OCI-LY3 (cell line): ENCODE data around the gene TAF4.

Source experiments
- H2AFZ ChIP-seq: fragments of 200-600, 300-600 bp; shearing (Covaris generic); 2 replicates; pipeline ENCODE4 v1.6.0; 2014; ENCODE audit warnings: antibody characterized with exemption, low read depth, low read length
- H3K27ac ChIP-seq: fragments of 200-600, 300-600 bp; sonication (generic); 2 replicates; pipeline ENCODE4 v1.5.1; 2014; ENCODE audit warnings: mild to moderate bottlenecking, low read length, moderate library complexity, mixed read lengths
- H3K27me3 ChIP-seq: fragments of 200-600, 300-600 bp; sonication (generic); 2 replicates; pipeline ENCODE4 v1.6.1; 2014; ENCODE audit warnings: low read depth, low read length, mixed read lengths
- H3K36me3 ChIP-seq: fragments of 200-600, 300-600 bp; sonication (generic); replicated peaks from 2 replicates; pipeline ENCODE3; 2014; ENCODE audit warnings: low read depth, low read length, mixed read lengths
- H3K4me1 ChIP-seq: fragments of 300-600, 200-600 bp; sonication (generic); 2 replicates; pipeline ENCODE4 v1.6.1; 2014; ENCODE audit warnings: low read length, mixed read lengths
- H3K4me2 ChIP-seq: fragments of 200-600, 300-600 bp; sonication (generic); 2 replicates; pipeline ENCODE4 v1.6.1; 2014; ENCODE audit warnings: low read length, mixed read lengths
- H3K4me3 ChIP-seq: fragments of 300-600, 200-600 bp; sonication (generic); 2 replicates; pipeline ENCODE4 v1.5.1; 2014; ENCODE audit warnings: antibody characterized with exemption, mild to moderate bottlenecking, low read length, moderate library complexity
- H3K79me2 ChIP-seq: fragments of 300-600, 200-600 bp; shearing (Covaris generic); 2 replicates; pipeline ENCODE4 v1.6.1; 2014; ENCODE audit warnings: mild to moderate bottlenecking, low read length, mixed read lengths
- H3K9ac ChIP-seq: fragments of 300-600, 200-600 bp; shearing (Covaris generic); 2 replicates; pipeline ENCODE4 v1.6.0; 2014; ENCODE audit warnings: mild to moderate bottlenecking, low read length, moderate library complexity
- H3K9me3 ChIP-seq: fragments of 200-600, 300-600 bp; shearing (Covaris generic); 2 replicates; pipeline ENCODE4 v1.6.1; 2014; ENCODE audit warnings: low read length, mixed read lengths; ENCODE audit not compliant: insufficient read depth
- H4K20me1 ChIP-seq: fragments of 200-600, 300-600 bp; sonication (generic); 2 replicates; pipeline ENCODE4 v1.6.1; 2016; ENCODE audit warnings: low read length, mixed read lengths; ENCODE audit not compliant: insufficient read depth
- CTCF ChIP-seq: fragments of 200-600, 300-600 bp; sonication (generic); IDR thresholded peaks from 2 replicates; pipeline ENCODE4 v1.5.1; 2014; ENCODE audit warnings: antibody characterized with exemption, low read length, low read depth
- EZH2phosphoT487 ChIP-seq: fragments of 200-600 bp; shearing (Covaris generic); IDR thresholded peaks from 2 replicates; pipeline ENCODE4 v1.6.1; 2018; ENCODE audit warnings: antibody characterized with exemption, mixed run types, low read depth

Gene TAF4

GRCh38 chr20:62006482-62006881 is 59.2 kb downstream of the TAF4 start:
- H2AFZ ChIP-seq = no peak overlapping the region
- TF ChIP-seq CTCF (no peak), EZH2phosphoT487 (no peak)
- H3K36me3 ChIP-seq = peaks cover 48% of the 10 kb centered on the region
- no peak overlapping the region for H3K4me3 ChIP-seq
- 0 out of 2 replicates have a peak, but pooled peaks cover 3% of the 10 kb centered on the region for H4K20me1 ChIP-seq
- H3K79me2 ChIP-seq = peaks cover 5% of the 10 kb centered on the region
- no peak overlapping the region for H3K27ac ChIP-seq
- H3K9me3 ChIP-seq = no peaks in the 10 kb centered on the region
- H3K4me1 ChIP-seq = no peaks in the 10 kb centered on the region
- H3K9ac ChIP-seq = no peak overlapping the region
- H3K4me2 ChIP-seq = no peak overlapping the region
- H3K27me3 ChIP-seq = no peaks in the 10 kb centered on the region

- TF ChIP-seq CTCF = no peak
- no peak for TF ChIP-seq EZH2phosphoT487
- Histone ChIP-seq H3K9ac (no peak overlapping the region), H3K4me2 (no peak overlapping the region), H3K27me3 (no peaks in the 10 kb centered on the region), H2AFZ (no peak overlapping the region), H3K79me2 (no peaks in the 10 kb centered on the region), H3K9me3 (no peaks in the 10 kb centered on the region), H4K20me1 (no peaks in the 10 kb centered on the region), H3K4me3 (no peak overlapping the region), H3K4me1 (no peaks in the 10 kb centered on the region), H3K36me3 (peaks cover 57% of the 10 kb centered on the region), H3K27ac (no peak overlapping the region)
These were observed 61.1 kb downstream of the TAF4 start for GRCh38 chr20:62004614-62005013.

- Histone ChIP-seq H3K9me3 (no peaks in the 10 kb centered on the region), H3K4me3 (no peak overlapping the region), H2AFZ (no peak overlapping the region), H3K4me1 (no peaks in the 10 kb centered on the region), H3K79me2 (no peaks in the 10 kb centered on the region), H3K9ac (no peak overlapping the region), H4K20me1 (no peaks in the 10 kb centered on the region), H3K4me2 (no peak overlapping the region), H3K27me3 (no peaks in the 10 kb centered on the region), H3K36me3 (peaks cover 49% of the 10 kb centered on the region), H3K27ac (no peak overlapping the region)
- TF ChIP-seq CTCF (no peak), EZH2phosphoT487 (no peak)
These were observed 61.9 kb downstream of the TAF4 start for GRCh38 chr20:62003567-62004405.

GRCh38 chr20:62002882-62003480 is 62.7 kb downstream of the TAF4 start:
- H3K4me1 ChIP-seq = no peaks in the 10 kb centered on the region
- no peaks in the 10 kb centered on the region for H3K27me3 ChIP-seq
- TF ChIP-seq CTCF (no peak), EZH2phosphoT487 (no peak)
- H3K9ac ChIP-seq = no peak overlapping the region
- no peaks in the 10 kb centered on the region for H3K9me3 ChIP-seq
- no peak overlapping the region for H3K4me3 ChIP-seq
- no peak overlapping the region for H2AFZ ChIP-seq
- no peaks in the 10 kb centered on the region for H4K20me1 ChIP-seq
- no peak overlapping the region for H3K4me2 ChIP-seq
- no peak overlapping the region for H3K27ac ChIP-seq
- H3K36me3 ChIP-seq = peaks cover 48% of the 10 kb centered on the region
- H3K79me2 ChIP-seq = no peaks in the 10 kb centered on the region
